NT2/D1 (cell line): Measurements from ENCODE around the gene NDC80.
"Not testable (repeated sequence)": the region's sequence is repeated elsewhere in the genome, so short reads cannot be mapped to it uniquely, and the experiment has no call there.

ENCODE experiments used
- DNase-seq: peaks from one replicate; pipeline ENCODE4 v3.0.0-alpha.2; 2011; ENCODE audit warnings: low read depth, low spot score
- H3K27me3 ChIP-seq: 2 replicates; pipeline ENCODE4 v1.6.0; 2011; ENCODE audit warnings: mild to moderate bottlenecking; ENCODE audit not compliant: insufficient read length, insufficient read depth
- H3K36me3 ChIP-seq: 2 replicates; pipeline ENCODE4 v1.6.1; 2011; ENCODE audit warnings: mild to moderate bottlenecking, low read length, mixed read lengths; ENCODE audit not compliant: insufficient read depth, insufficient read length
- H3K4me1 ChIP-seq: 2 replicates; pipeline ENCODE4 v1.5.1; 2011; ENCODE audit not compliant: insufficient read depth, insufficient read length
- H3K4me3 ChIP-seq: 2 replicates; pipeline ENCODE4 v1.5.1; 2011; ENCODE audit warnings: low read depth; ENCODE audit not compliant: insufficient read length
- H3K9ac ChIP-seq: 2 replicates; pipeline ENCODE4 v1.6.0; 2011; ENCODE audit warnings: low read depth; ENCODE audit not compliant: insufficient read length
- H3K9me3 ChIP-seq: 2 replicates; pipeline ENCODE4 v1.5.1; 2011; ENCODE audit warnings: mild to moderate bottlenecking, low read length; ENCODE audit not compliant: insufficient read depth
- SUZ12 ChIP-seq: IDR thresholded peaks from 2 replicates; pipeline ENCODE4 v1.6.1; 2011; ENCODE audit not compliant: insufficient read length, insufficient read depth; ENCODE audit errors: extremely low read depth
- YY1 ChIP-seq: IDR thresholded peaks from 2 replicates; pipeline ENCODE4 v1.6.1; 2011; ENCODE audit not compliant: insufficient read length, insufficient read depth
- ZNF274 ChIP-seq: IDR thresholded peaks from 2 replicates; pipeline ENCODE4 v1.6.1; 2011; ENCODE audit warnings: mild to moderate bottlenecking, low read depth, low read length

The NDC80 gene

GRCh38 chr18:2534906-2535305 lies 36.5 kb upstream of the NDC80 start:
- Histone ChIP-seq H3K9ac (no peak overlapping the region), H3K4me1 (no peaks in the 10 kb centered on the region), H3K27me3 (no peaks in the 10 kb centered on the region), H3K4me3 (no peak overlapping the region), H3K36me3 (peaks cover 4% of the 10 kb centered on the region), H3K9me3 (peaks cover 11% of the 10 kb centered on the region; the same call in 1 of the 2 replicates)
- DNase-seq: no peak
- no peak for TF ChIP-seq YY1
- TF ChIP-seq SUZ12: no peak
- no peak for TF ChIP-seq ZNF274

DNA sequence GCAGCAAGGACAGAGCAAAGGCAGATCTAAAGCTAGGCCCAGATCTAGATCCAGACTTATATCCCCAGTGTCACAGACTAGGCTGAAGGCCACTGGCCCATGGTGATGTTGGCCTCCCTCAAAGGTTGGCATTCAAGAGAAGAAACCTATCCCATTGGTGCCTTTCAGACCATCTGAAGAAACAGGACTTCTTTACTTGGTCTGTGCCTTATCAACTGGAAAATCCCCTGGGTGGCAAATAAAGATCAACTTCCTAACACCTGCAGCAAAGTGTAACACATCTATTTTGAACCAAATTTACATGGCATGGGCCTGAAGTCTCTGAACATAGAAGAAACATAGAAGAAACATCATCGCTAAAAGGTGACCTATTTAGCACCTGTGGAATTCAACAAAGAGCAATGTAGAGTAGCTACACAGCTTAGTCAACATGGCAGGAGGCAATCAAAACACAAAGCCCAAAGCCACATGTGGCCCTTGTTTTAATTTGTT lies 35.9 kb upstream of the NDC80 start:
- no peaks in the 10 kb centered on the region for H3K27me3 ChIP-seq
- H3K9me3 ChIP-seq: peaks cover 11% of the 10 kb centered on the region; the same call in 1 of the 2 replicates
- H3K36me3 ChIP-seq: peaks cover 4% of the 10 kb centered on the region
- H3K9ac ChIP-seq: no peak overlapping the region
- no peak overlapping the region for H3K4me3 ChIP-seq
- no peak for DNase-seq
- no peak for TF ChIP-seq YY1
- no peak for TF ChIP-seq SUZ12
- no peak for TF ChIP-seq ZNF274
- H3K4me1 ChIP-seq: no peaks in the 10 kb centered on the region

DNA sequence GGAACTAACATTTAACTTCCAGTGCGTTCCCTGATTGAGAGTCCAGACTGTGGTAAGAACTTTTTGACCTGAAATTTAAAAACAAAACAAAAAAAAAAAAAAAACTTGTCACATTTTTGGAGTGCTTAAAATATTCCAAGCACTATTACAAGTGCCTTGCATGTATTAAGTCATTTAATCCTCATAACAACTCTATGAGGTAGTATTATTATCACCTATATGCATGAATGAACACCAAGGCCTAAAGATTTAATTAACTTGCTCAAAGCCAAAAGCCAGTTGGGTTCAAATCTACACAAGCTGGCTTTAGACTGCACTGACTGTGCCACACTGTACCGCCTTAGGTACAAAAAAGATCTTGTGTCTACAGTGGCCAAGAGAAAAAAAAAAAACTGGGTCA lies 35.3 kb upstream of the NDC80 start:
- Histone ChIP-seq H3K4me3 (no peak overlapping the region), H3K9ac (no peak overlapping the region), H3K27me3 (no peaks in the 10 kb centered on the region), H3K9me3 (peaks cover 11% of the 10 kb centered on the region; the same call in 1 of the 2 replicates), H3K36me3 (peaks cover 4% of the 10 kb centered on the region), H3K4me1 (no peaks in the 10 kb centered on the region)
- TF ChIP-seq SUZ12 (no peak), ZNF274 (no peak), YY1 (no peak)
- DNase-seq: no peak

GRCh38 chr18:2536493-2536892 lies 34.9 kb upstream of the NDC80 start:
- Histone ChIP-seq H3K9ac (no peak overlapping the region), H3K36me3 (peaks cover 4% of the 10 kb centered on the region), H3K4me3 (no peak overlapping the region), H3K9me3 (peaks cover 11% of the 10 kb centered on the region; the same call in 1 of the 2 replicates), H3K4me1 (no peaks in the 10 kb centered on the region), H3K27me3 (no peaks in the 10 kb centered on the region)
- DNase-seq: no peak
- TF ChIP-seq YY1 (no peak), ZNF274 (no peak), SUZ12 (no peak)

DNA sequence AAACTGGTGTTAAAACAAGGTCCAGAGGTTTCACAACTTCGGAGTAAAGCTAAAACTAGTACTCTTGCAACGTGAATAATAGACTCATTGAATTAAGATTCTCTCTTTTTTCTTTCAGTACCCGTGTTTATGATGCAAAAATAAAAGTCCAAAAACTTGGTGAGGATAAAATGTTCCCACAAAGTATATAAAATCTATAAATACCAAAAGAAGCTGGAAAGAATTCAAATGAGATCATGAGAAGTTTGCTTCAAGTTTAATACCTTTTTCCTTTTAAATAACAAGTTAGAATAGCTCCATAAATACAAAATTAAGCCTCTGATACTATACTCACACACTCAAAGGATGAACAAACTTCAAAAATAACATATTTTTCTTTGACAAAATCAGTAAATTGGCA lies 34.1 kb upstream of the NDC80 start:
- no peak for TF ChIP-seq ZNF274
- TF ChIP-seq YY1: no peak
- TF ChIP-seq SUZ12: no peak

GRCh38 chr18:2538236-2538635 lies 33.1 kb upstream of the NDC80 start:
- Histone ChIP-seq H3K36me3 (peaks cover 4% of the 10 kb centered on the region), H3K4me3 (no peak overlapping the region), H3K4me1 (no peaks in the 10 kb centered on the region), H3K9ac (no peak overlapping the region), H3K9me3 (0 out of 2 replicates have a peak, but pooled peaks cover 1% of the 10 kb centered on the region), H3K27me3 (no peaks in the 10 kb centered on the region)
- no peak for DNase-seq
- TF ChIP-seq ZNF274 (no peak), YY1 (no peak), SUZ12 (no peak)

More for the DNA sequence above, 34.1 kb upstream of the NDC80 start:
- Histone ChIP-seq H3K27me3 (no peaks in the 10 kb centered on the region), H3K4me3 (no peak overlapping the region), H3K4me1 (no peaks in the 10 kb centered on the region), H3K9me3 (peaks cover 11% of the 10 kb centered on the region; the same call in 1 of the 2 replicates), H3K9ac (no peak overlapping the region), H3K36me3 (peaks cover 4% of the 10 kb centered on the region)
- DNase-seq: no peak

DNA sequence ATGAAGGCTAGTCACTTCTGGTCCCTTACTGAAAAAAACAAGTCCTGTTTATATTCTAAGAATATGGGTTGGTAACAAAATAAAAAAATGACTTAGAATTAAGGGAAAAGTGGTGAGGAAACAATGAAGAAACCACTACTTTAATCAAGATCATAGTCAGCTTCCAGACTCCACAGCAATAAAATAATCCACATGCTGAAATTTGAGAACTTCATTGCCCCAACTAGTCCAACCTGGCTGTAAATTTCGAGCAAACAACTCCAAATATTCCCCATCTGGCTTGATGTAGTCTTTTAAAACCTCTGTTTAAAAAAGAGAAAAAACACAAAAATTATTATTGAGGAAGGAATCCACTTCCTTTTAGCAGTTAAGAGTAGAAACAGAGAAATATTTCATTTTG lies 32.5 kb upstream of the NDC80 start:
- H3K9me3 ChIP-seq: no peaks in the 10 kb centered on the region
- no peak for DNase-seq
- TF ChIP-seq ZNF274: no peak
- no peak for TF ChIP-seq YY1
- no peak for TF ChIP-seq SUZ12
- H3K4me1 ChIP-seq: no peaks in the 10 kb centered on the region
- H3K27me3 ChIP-seq: no peaks in the 10 kb centered on the region
- H3K9ac ChIP-seq: no peak overlapping the region
- peaks cover 4% of the 10 kb centered on the region for H3K36me3 ChIP-seq
- no peak overlapping the region for H3K4me3 ChIP-seq

DNA sequence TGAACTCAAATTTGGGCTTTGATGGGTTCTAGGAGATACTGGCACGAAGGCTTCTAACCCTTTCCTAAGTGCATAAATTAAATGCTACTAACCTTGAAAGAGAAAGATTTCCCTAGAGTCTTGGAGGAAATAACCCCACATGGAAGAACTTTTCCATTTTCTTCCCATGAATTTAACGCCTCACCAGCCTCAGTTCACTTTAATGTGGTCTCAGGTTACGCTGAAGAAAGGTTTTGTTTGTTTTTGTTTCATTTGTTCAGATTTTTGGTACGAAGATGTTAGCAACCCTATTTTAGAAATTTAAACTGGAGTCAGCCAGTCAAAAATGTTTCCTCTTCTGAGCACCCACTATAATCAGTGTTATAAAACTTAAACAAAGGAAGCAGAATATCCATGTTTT lies 30.8 kb upstream of the NDC80 start:
- Histone ChIP-seq H3K9ac (no peak overlapping the region), H3K4me1 (no peaks in the 10 kb centered on the region), H3K9me3 (no peaks in the 10 kb centered on the region), H3K4me3 (no peak overlapping the region), H3K27me3 (no peaks in the 10 kb centered on the region), H3K36me3 (peaks cover 4% of the 10 kb centered on the region)
- DNase-seq: no peak
- TF ChIP-seq YY1: no peak
- no peak for TF ChIP-seq ZNF274
- TF ChIP-seq SUZ12: no peak

- H3K9ac ChIP-seq, H3K4me3 ChIP-seq, H3K27me3 ChIP-seq, H3K36me3 ChIP-seq, H3K4me1 ChIP-seq, H3K9me3 ChIP-seq: not testable (repeated sequence)
- peak; percentile 1 for DNase-seq
These were observed 29.3 kb upstream of the NDC80 start for GRCh38 chr18:2541925-2542563.
